Adrenal gland (tissue), 5 donors: ENCODE measurements around the gene CHRDL2.

Source experiments
- CTCF ChIP-seq, 6 experiments: fragments of 450-650 bp in 4 of 6; fragments of 200-600 bp in 2 of 6; sonication (generic) in 1 of 6; IDR thresholded peaks; 1 replicate in 5 of 6; 2 replicates in 1 of 6; pipeline versions ENCODE4 v1.5.1 to v1.8.0; 2016 to 2021; ENCODE audit warnings: antibody characterized with exemption in 6 of 6, mild to moderate bottlenecking in 2 of 6, moderate library complexity in 1 of 6
- POLR2A ChIP-seq, 2 donors: fragments of 450-650 bp; IDR thresholded peaks; one replicate each; pipeline ENCODE4 v1.6.1; 2017; ENCODE audit warnings: antibody characterized with exemption in 2 of 2, mild to moderate bottlenecking in 2 of 2, moderate library complexity in 1 of 2
- donor health status: DM: no; HTN: no; CAD: no.

DNA sequence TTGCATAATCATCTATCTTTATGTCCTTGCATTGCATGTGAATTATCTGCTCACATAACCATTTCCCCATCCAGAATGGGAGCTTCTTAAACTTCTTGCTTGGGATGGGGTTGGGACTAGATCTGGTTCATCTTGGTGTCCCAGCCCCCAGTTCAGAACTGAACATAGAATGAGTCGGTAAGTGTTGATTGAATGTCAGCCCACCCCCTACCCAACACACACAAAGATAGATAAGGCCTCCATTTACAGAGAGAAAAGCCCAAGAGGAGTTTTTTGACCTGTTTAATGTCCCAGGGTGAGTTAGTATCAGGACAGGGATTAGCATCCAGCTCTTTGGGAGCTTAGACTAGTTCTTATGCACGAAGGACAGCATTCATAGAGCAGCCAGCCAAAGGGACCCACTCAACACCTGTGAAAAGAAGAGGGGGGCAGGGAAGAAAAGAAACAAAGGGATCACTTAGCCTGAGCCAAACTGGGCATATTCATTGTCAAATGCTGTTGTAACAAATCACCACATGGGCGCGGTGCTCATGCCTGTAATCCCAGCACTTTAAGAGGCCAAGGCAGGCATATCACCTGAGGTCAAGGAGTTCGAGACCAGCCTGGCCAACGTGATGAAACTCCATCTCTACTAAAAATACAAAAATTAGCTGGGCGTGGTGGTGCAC lies 57.4 kb downstream of the CHRDL2 start:
- TF ChIP-seq CTCF (IDR thresholded peaks at IDR 0.05) (no peak), POLR2A (IDR thresholded peaks at IDR 0.05) (no peak)
